H1 (cell line): ENCODE data around the gene ARID4A. TPM values are rescaled to one million over a fixed set of nuclear protein-coding genes. Genes with fewer than 3 reads are reported as not detected.

ENCODE experiments used
- CTCF ChIA-PET: fragments of 300-600 bp; sonication (Branson Sonifier 250); formaldehyde crosslinking; loops from one replicate; lab custom pipeline; 2021; ENCODE audit not compliant: partially characterized antibody; lab: Charles Lee
- POLR2A ChIA-PET: fragments of 300-600 bp; sonication (Branson Sonifier 250); formaldehyde crosslinking; loops from one replicate; lab custom pipeline; 2021; ENCODE audit warnings: inconsistent platforms; ENCODE audit not compliant: partially characterized antibody; lab: Charles Lee
- DNase-seq, 2 experiments: peaks; one replicate each; pipeline versions ENCODE4 v3.0.0 to v3.0.0-alpha.2; 2010 to 2022; ENCODE audit warnings: low spot score in 2 of 2, low read depth in 1 of 2, mixed read lengths in 1 of 2
- FAIRE-seq: peaks from 2 replicates; lab custom pipeline; 2011; peaks lifted over from hg19 to GRCh38; lab: Jason Lieb, UNC
- H2AFZ ChIP-seq: 2 replicates; pipeline ENCODE4 v1.8.1; 2012; ENCODE audit warnings: low read length, inconsistent platforms
- H2AK5ac ChIP-seq: 2 replicates; pipeline ENCODE4 v1.6.1; 2013; ENCODE audit warnings: low read depth, low read length
- H2BK120ac ChIP-seq: replicated peaks from 2 replicates; pipeline ENCODE3; 2013; ENCODE audit warnings: low read depth, low read length, inconsistent platforms
- H2BK12ac ChIP-seq: 2 replicates; pipeline ENCODE4 v1.6.1; 2013; ENCODE audit warnings: low read depth, low read length
- H2BK15ac ChIP-seq: 2 replicates; pipeline ENCODE4 v1.6.1; 2013; ENCODE audit warnings: low read length
- H2BK20ac ChIP-seq: 2 replicates; pipeline ENCODE4 v1.6.1; 2013; ENCODE audit warnings: low read length
- H2BK5ac ChIP-seq: 2 replicates; pipeline ENCODE4 v1.6.1; 2013; ENCODE audit warnings: low read depth, low read length
- H3K14ac ChIP-seq: 2 replicates; pipeline ENCODE4 v1.6.1; 2013; ENCODE audit warnings: inconsistent platforms; ENCODE audit not compliant: insufficient read length
- H3K18ac ChIP-seq: 2 replicates; pipeline ENCODE4 v1.6.1; 2013; ENCODE audit warnings: low read length; ENCODE audit errors: extremely low read depth
- H3K23ac ChIP-seq: 2 replicates; pipeline ENCODE4 v1.6.1; 2013; ENCODE audit warnings: inconsistent platforms; ENCODE audit not compliant: insufficient read length
- H3K23me2 ChIP-seq: 2 replicates; pipeline ENCODE4 v1.6.1; 2013; ENCODE audit warnings: low read depth, low read length
- H3K27ac ChIP-seq: 2 replicates; pipeline ENCODE4 v1.6.1; 2011; ENCODE audit warnings: low read depth, low read length, inconsistent platforms
- H3K27me3 ChIP-seq, 4 experiments: replicated peaks in 1 of 4; 1 replicate in 1 of 4; 2 replicates in 3 of 4; pipeline versions ENCODE4 v1.6.1 to v1.8.1; 2011 to 2013; ENCODE audit warnings: low read length in 3 of 4, mild to moderate bottlenecking in 3 of 4, inconsistent platforms in 2 of 4, mixed read lengths in 2 of 4, moderate library complexity in 1 of 4; ENCODE audit not compliant: control insufficient read depth in 3 of 4, insufficient read depth in 3 of 4; ENCODE audit errors: extremely low read depth in 1 of 4
- H3K36me3 ChIP-seq, 4 experiments: 2 replicates each; pipeline versions ENCODE4 v1.6.1 to v1.8.1; 2011 to 2013; ENCODE audit warnings: mild to moderate bottlenecking in 4 of 4, low read length in 3 of 4, moderate library complexity in 2 of 4, control low read depth in 1 of 4, inconsistent platforms in 1 of 4; ENCODE audit not compliant: insufficient read depth in 4 of 4, control insufficient read depth in 2 of 4
- H3K4ac ChIP-seq: replicated peaks from 2 replicates; pipeline ENCODE3; 2013; ENCODE audit warnings: low read length, low read depth, mixed read lengths, inconsistent platforms; ENCODE audit not compliant: insufficient read length
- H3K4me1 ChIP-seq, 4 experiments: replicated peaks in 1 of 4; 1 replicate in 1 of 4; 2 replicates in 3 of 4; pipeline versions ENCODE4 v1.6.1 to v1.8.1; 2011 to 2013; ENCODE audit warnings: low read length in 3 of 4, inconsistent platforms in 2 of 4, mixed read lengths in 1 of 4; ENCODE audit not compliant: insufficient read depth in 4 of 4, control insufficient read depth in 3 of 4
- H3K4me2 ChIP-seq, 2 experiments: 2 replicates each; pipeline versions ENCODE4 v1.6.1 to v1.8.1; 2011 to 2013; ENCODE audit warnings: low read depth in 2 of 2, low read length in 2 of 2, control low read depth in 1 of 2, inconsistent platforms in 1 of 2, mild to moderate bottlenecking in 1 of 2; ENCODE audit not compliant: insufficient read depth in 1 of 2
- H3K4me3 ChIP-seq, 4 experiments: fragments of 200-600, 300-600 bp in 1 of 4; sonication (generic), shearing (Covaris generic), sonication (Bioruptor Twin) in 1 of 4; 2 replicates each; pipeline versions ENCODE4 v1.5.1 to v1.8.1; 2011 to 2016; ENCODE audit warnings: low read length in 4 of 4, low read depth in 3 of 4, control low read depth in 2 of 4, inconsistent platforms in 2 of 4, mild to moderate bottlenecking in 2 of 4, mixed read lengths in 1 of 4, moderate library complexity in 1 of 4; ENCODE audit not compliant: insufficient read depth in 2 of 4; ENCODE audit errors: extremely low read depth in 1 of 4
- H3K56ac ChIP-seq: replicated peaks from 2 replicates; pipeline ENCODE3; 2013; ENCODE audit warnings: low read depth, mild to moderate bottlenecking, mixed read lengths, low read length, inconsistent platforms; ENCODE audit not compliant: insufficient read length
- H3K79me1 ChIP-seq: 2 replicates; pipeline ENCODE4 v1.6.1; 2013; ENCODE audit warnings: low read depth, low read length, control low read depth
- H3K79me2 ChIP-seq, 2 experiments: 2 replicates each; pipeline versions ENCODE4 v1.6.1 to v1.8.1; 2012 to 2013; ENCODE audit warnings: low read length in 2 of 2, mild to moderate bottlenecking in 2 of 2, inconsistent platforms in 1 of 2; ENCODE audit not compliant: insufficient read depth in 2 of 2, control insufficient read depth in 1 of 2
- H3K9ac ChIP-seq, 4 experiments: replicated peaks in 1 of 4; 1 replicate in 1 of 4; 2 replicates in 3 of 4; pipeline versions ENCODE4 v1.6.1 to v1.8.1; 2011 to 2013; ENCODE audit warnings: low read depth in 3 of 4, low read length in 3 of 4, control low read depth in 2 of 4, mild to moderate bottlenecking in 2 of 4, moderate library complexity in 2 of 4, inconsistent platforms in 1 of 4; ENCODE audit errors: extremely low read depth in 1 of 4
- H3K9me3 ChIP-seq, 2 experiments: 2 replicates each; pipeline versions ENCODE4 v1.6.1 to v1.8.1; 2012 to 2013; ENCODE audit warnings: mild to moderate bottlenecking in 2 of 2, moderate library complexity in 2 of 2, control low read depth in 1 of 2, inconsistent platforms in 1 of 2, low read depth in 1 of 2, low read length in 1 of 2, mixed read lengths in 1 of 2; ENCODE audit not compliant: insufficient read depth in 2 of 2
- H4K20me1 ChIP-seq, 2 experiments: replicated peaks in 1 of 2; 2 replicates each; pipeline versions ENCODE3 to v1.8.1; 2011 to 2013; ENCODE audit warnings: inconsistent platforms in 2 of 2, low read length in 2 of 2, mild to moderate bottlenecking in 1 of 2; ENCODE audit not compliant: insufficient read depth in 2 of 2, control insufficient read depth in 1 of 2
- H4K5ac ChIP-seq: 2 replicates; pipeline ENCODE4 v1.6.1; 2013; ENCODE audit warnings: low read length, low read depth, mixed read lengths, inconsistent platforms; ENCODE audit not compliant: insufficient read length
- H4K8ac ChIP-seq: 2 replicates; pipeline ENCODE4 v1.8.0; 2013; ENCODE audit warnings: mild to moderate bottlenecking, moderate library complexity, low read length, inconsistent platforms; ENCODE audit not compliant: insufficient read depth; ENCODE audit errors: extremely low read depth
- H4K91ac ChIP-seq: replicated peaks from 2 replicates; pipeline ENCODE3; 2013; ENCODE audit warnings: low read length, mixed read lengths, inconsistent platforms; ENCODE audit not compliant: insufficient read length
- JUN ChIP-seq: IDR thresholded peaks from 2 replicates; pipeline ENCODE4 v1.6.1; 2011; ENCODE audit warnings: low read depth, mild to moderate bottlenecking, improper control_type of control experiment, low read length
- POU5F1 ChIP-seq: IDR thresholded peaks from 2 replicates; pipeline ENCODE4 v1.6.1; 2011; ENCODE audit warnings: low read depth, mild to moderate bottlenecking, low read length, moderate library complexity
- WGBS, 2 experiments: shearing (Covaris generic) in 1 of 2; methylation state at CpG; one replicate each; pipeline versions ENCODE4 v1.1.6 to v1.1.7; 2013 to 2015; ENCODE audit warnings: low lambda C conversion rate in 2 of 2, mixed read lengths in 2 of 2, inconsistent platforms in 1 of 2, low coverage in 1 of 2, missing lambda C conversion rate in 1 of 2; ENCODE audit not compliant: insufficient replicate concordance in 2 of 2, insufficient coverage in 1 of 2, insufficient read length in 1 of 2; ENCODE audit errors: extremely low coverage in 1 of 2, missing lambda C conversion rate in 1 of 2; 5-methylcytosine and 5-hydroxymethylcytosine counted together
- polyA plus RNA-seq, 7 experiments: library from polyadenylated mRNA; depleted of rRNA in 3 of 7; stranded (reverse) in 5 of 7; unstranded in 2 of 7; fragments of >200 nt in 5 of 7; fragments of 200-250 nt in 2 of 7; gene quantifications; 1 replicate in 5 of 7; 2 replicates in 1 of 7; 4 replicates in 1 of 7; pipeline versions ENCODE4 v1.2.1 to v1.2.3, GENCODE V29; 2011 to 2013; ENCODE audit warnings: missing spikeins in 2 of 7, mixed read lengths in 2 of 7
- total RNA-seq: library from RNA; stranded (reverse); fragmentation: NEBNext Ultra II Directional; extraction: Animal tissue kit (Norgen Biotek cat#: 25700); gene quantifications from 2 replicates; pipeline ENCODE4 v1.2.1, GENCODE V29; 2021

ARID4A gene
- total and polyA plus RNA-seq, 2 of the 8 experiments (the other 6 are each of a cell fraction or from before 2014, with no cell fraction given) = 2.1 to 14.6 TPM

DNA sequence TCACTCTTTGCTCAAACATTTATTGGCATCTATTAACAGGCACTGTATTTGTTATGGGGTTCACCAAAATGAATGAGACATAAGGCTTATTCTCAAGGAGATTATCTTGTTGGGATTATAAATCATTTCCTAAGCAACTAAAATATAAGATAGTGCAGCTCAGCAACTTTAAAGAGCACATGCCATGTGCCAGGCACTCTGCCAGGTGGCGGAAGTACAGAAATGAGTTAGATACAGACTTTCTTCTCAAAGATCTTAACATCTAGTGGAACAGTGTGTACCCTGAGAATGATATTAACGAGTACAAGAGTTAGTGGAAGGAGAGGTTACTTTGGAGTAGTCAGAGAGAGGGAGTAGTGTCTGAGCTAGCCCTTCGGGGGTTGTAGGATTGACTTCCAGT, 68.9 kb downstream of the ARID4A start:
- Histone ChIP-seq H3K4me3 (no peak overlapping the region), H3K79me1 (no peaks in the 10 kb centered on the region), H2BK20ac (no peak overlapping the region), H3K79me2 (no peaks in the 10 kb centered on the region), H2BK120ac (no peak overlapping the region), H4K5ac (no peak overlapping the region), H2AFZ (no peak overlapping the region), H4K20me1 (no peaks in the 10 kb centered on the region), H3K4me1 (no peaks in the 10 kb centered on the region), H2BK5ac (no peak overlapping the region), H2BK12ac (no peak overlapping the region), H3K56ac (no peak overlapping the region), H2BK15ac (no peak overlapping the region), H4K8ac (no peak overlapping the region), H3K23ac (no peak overlapping the region), H3K27ac (no peak overlapping the region), H3K9me3 (no peaks in the 10 kb centered on the region), H3K4ac (no peak overlapping the region), H2AK5ac (no peak overlapping the region), H3K14ac (no peak overlapping the region), H3K27me3 (no peaks in the 10 kb centered on the region), H3K4me2 (no peak overlapping the region), H3K23me2 (no peaks in the 10 kb centered on the region), H4K91ac (no peak overlapping the region), H3K36me3 (peaks cover 5 to 47% (median 9%) of the 10 kb centered on the region in 4 experiments; a peak in 7 of 8 replicates), H3K9ac (no peak overlapping the region), H3K18ac (no peak overlapping the region)
- ChIA-PET CTCF (no interaction called here), POLR2A (no interaction called here)
- TF ChIP-seq POU5F1 (no peak), JUN (no peak)
- 90% methylated on average over 3 of the region's 3 CpGs; no CpG with 5 or more reads in 1 of the 2 experiments for WGBS, 2 experiments
- DNase-seq (no peak), FAIRE-seq (no peak)
